Activated T-helper 2 cell treated with anti-CD3 and anti-CD28 coated beads, Interferon-gamma antibody, Interleukin-2, Interleukin-4, amounts not matched to agents 10 μg/mL and 5 μg/mL and 100 μg/mL, durations not matched to agents 14 hours and 24 hours and 36 hours (primary cell): ENCODE results near the gene PSRC1. TPM values are rescaled to one million over a fixed set of nuclear protein-coding genes. Genes with fewer than 3 reads are reported as not detected.

ENCODE experiments used
- DNase-seq: peaks from one replicate; pipeline ENCODE4 v3.0.0; 2021; ENCODE audit warnings: low spot score
- H3K27ac Mint-ChIP-seq: one replicate; pipeline ENCODE4 v1.8.0; 2021; ENCODE audit warnings: mixed read lengths
- H3K27me3 Mint-ChIP-seq: one replicate; pipeline ENCODE4 v1.8.0; 2021; ENCODE audit warnings: low read depth, mixed read lengths
- H3K36me3 Mint-ChIP-seq: one replicate; pipeline ENCODE4 v1.8.0; 2021; ENCODE audit warnings: low read depth, mixed read lengths
- H3K4me1 Mint-ChIP-seq: one replicate; pipeline ENCODE4 v1.8.0; 2021; ENCODE audit warnings: low read depth, mixed read lengths
- H3K4me3 Mint-ChIP-seq: one replicate; pipeline ENCODE4 v1.8.0; 2021; ENCODE audit warnings: low read depth, mild to moderate bottlenecking, moderate library complexity, mixed read lengths
- H3K9me3 Mint-ChIP-seq: one replicate; pipeline ENCODE4 v1.8.0; 2021; ENCODE audit warnings: mixed read lengths
- intact Hi-C: fragments of 100-400 bp; cut with micrococcal nuclease; formaldehyde crosslinking; loops from one replicate; pipeline ENCODE4 v1.15.1; 2023
- total RNA-seq: library from RNA; stranded (reverse); gene quantifications from 2 replicates; pipeline ENCODE4 v1.2.3, GENCODE V29; 2022

The PSRC1 gene
- total RNA-seq, 1 donor from 2014 or later: 7.8 TPM

GRCh38 chr1:109273570-109274288 lies 9.2 kb downstream of the PSRC1 start:
- Mint-ChIP-seq H3K4me3 (no peak overlapping the region), H3K36me3 (no peaks in the 10 kb centered on the region), H3K27ac (no peak overlapping the region), H3K4me1 (peaks cover 8% of the 10 kb centered on the region), H3K9me3 (no peaks in the 10 kb centered on the region), H3K27me3 (no peaks in the 10 kb centered on the region)
- intact Hi-C loops: no loop called here
- DNase-seq: no peak

DNA sequence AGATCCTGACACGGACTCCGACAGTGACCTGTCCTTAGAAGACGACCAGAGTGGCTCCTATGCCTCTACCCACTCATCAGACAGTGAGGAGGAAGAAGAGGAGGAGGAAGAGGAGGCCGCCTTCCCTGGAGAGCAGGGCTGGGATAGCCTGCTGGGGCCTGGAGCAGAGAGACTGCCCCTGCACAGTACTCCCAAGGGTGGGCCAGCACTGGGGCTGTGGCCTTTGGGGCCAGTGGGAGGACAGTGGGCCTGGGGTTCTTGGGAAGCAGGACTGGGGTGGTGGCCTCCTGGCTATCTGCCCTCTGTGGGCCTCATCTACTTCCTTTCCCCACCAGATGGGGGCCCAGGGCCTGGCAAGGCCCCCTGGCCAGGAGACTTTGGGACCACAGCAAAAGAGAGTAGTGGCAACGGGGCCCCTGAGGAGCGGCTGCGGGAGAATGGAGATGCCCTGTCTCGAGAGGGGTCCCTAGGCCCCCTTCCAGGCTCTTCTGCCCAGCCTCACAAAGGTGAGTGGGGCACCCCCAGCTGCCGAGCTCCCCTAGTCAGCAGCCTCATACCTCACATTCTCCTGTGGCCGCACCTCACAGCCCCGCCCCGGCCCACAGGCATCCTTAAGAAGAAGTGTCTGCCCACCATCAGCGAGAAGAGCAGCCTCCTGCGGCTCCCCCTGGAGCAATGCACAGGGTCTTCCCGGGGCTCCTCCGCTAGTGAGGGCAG lies 10.0 kb downstream of the PSRC1 start:
- Mint-ChIP-seq H3K36me3 (no peaks in the 10 kb centered on the region), H3K27ac (no peak overlapping the region), H3K27me3 (no peaks in the 10 kb centered on the region), H3K4me1 (peaks cover 8% of the 10 kb centered on the region), H3K9me3 (no peaks in the 10 kb centered on the region), H3K4me3 (no peak overlapping the region)
- DNase-seq: no peak
- intact Hi-C loops: no loop called here

GRCh38 chr1:109272021-109272799 lies 10.7 kb downstream of the PSRC1 start:
- H3K4me3 Mint-ChIP-seq: no peak overlapping the region
- no peaks in the 10 kb centered on the region for H3K9me3 Mint-ChIP-seq
- H3K36me3 Mint-ChIP-seq: no peaks in the 10 kb centered on the region
- no peak overlapping the region for H3K27ac Mint-ChIP-seq
- H3K27me3 Mint-ChIP-seq: no peaks in the 10 kb centered on the region
- no peak for DNase-seq
- H3K4me1 Mint-ChIP-seq: peaks cover 4% of the 10 kb centered on the region
- intact Hi-C loops: no loop called here

GRCh38 chr1:109271458-109271857 lies 11.5 kb downstream of the PSRC1 start:
- Mint-ChIP-seq H3K9me3 (no peaks in the 10 kb centered on the region), H3K4me1 (peaks cover 2% of the 10 kb centered on the region), H3K36me3 (no peaks in the 10 kb centered on the region), H3K27me3 (no peaks in the 10 kb centered on the region), H3K27ac (no peak overlapping the region), H3K4me3 (no peak overlapping the region)
- intact Hi-C loops: no loop called here
- DNase-seq: no peak

DNA sequence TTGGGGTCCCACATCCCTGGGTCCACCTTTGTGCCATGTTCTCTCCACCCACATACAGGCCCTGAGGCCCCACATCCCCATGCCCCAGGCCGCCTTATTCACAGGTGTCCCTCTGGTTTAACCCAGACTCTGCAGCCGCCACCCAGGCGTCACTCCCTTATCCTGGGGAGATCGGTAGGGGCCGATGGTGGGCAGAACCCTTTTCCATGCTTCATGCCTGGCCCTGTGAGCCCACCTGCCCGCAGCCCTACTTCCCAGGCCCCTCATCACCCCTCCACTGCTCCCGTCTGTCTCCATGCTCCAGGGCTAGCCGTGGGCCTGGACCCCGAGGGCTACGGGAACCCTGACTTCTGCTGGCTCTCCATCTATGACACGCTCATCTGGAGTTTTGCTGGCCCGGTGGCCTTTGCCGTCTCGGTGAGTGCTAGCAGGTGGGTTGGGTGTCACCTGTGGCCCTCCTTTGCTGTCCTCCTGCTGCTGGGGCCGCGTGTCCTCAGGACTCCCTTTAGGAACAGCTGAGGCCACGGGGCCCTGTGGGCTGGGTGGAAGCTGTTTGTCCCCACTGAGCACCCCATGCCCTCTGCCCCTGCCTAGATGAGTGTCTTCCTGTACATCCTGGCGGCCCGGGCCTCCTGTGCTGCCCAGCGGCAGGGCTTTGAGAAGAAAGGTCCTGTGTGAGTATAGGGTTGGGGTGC lies 12.2 kb downstream of the PSRC1 start:
- no peak overlapping the region for H3K27ac Mint-ChIP-seq

GRCh38 chr1:109269981-109270622 lies 12.8 kb downstream of the PSRC1 start:
- Mint-ChIP-seq H3K36me3 (no peaks in the 10 kb centered on the region), H3K27ac (no peak overlapping the region), H3K4me1 (peaks cover 2% of the 10 kb centered on the region), H3K4me3 (no peak overlapping the region), H3K9me3 (no peaks in the 10 kb centered on the region), H3K27me3 (no peaks in the 10 kb centered on the region)
- DNase-seq: no peak
- intact Hi-C loops: no loop called here

More for the DNA sequence above, 12.2 kb downstream of the PSRC1 start:
- H3K4me1 Mint-ChIP-seq: peaks cover 2% of the 10 kb centered on the region
- DNase-seq: no peak
- no peak overlapping the region for H3K4me3 Mint-ChIP-seq
- H3K9me3 Mint-ChIP-seq: no peaks in the 10 kb centered on the region
- no peaks in the 10 kb centered on the region for H3K27me3 Mint-ChIP-seq
- intact Hi-C loops: no loop called here
- H3K36me3 Mint-ChIP-seq: no peaks in the 10 kb centered on the region

DNA sequence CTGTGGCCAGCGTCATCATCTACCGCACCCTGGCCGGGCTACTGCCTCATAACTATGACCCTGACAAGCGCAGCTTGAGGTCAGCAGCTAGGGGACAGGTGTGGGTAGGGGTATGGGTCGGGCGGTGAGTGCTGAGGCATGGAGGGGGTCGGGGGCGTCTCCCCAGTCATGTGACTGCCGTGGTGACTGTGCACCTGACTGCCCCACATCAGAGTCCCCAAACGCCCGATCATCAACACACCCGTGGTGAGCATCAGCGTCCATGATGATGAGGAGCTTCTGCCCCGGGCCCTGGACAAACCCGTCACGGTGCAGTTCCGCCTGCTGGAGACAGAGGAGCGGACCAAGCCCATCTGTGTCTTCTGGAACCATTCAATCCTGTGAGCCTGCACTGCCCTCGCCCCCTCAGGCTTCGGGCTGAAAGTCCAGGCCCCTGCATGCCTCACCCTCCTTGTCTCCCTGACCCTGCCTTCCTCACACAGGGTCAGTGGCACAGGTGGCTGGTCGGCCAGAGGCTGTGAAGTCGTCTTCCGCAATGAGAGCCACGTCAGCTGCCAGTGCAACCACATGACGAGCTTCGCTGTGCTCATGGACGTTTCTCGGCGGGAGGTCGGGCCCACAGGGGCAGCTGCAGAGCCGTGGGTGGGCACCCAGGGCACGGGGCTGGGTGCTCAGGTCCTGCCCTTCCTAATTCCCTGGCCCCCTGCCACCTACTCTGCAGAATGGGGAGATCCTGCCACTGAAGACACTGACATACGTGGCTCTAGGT lies 13.5 kb downstream of the PSRC1 start:
- Mint-ChIP-seq H3K9me3 (no peaks in the 10 kb centered on the region), H3K27me3 (no peaks in the 10 kb centered on the region), H3K4me3 (no peak overlapping the region), H3K4me1 (peaks cover 2% of the 10 kb centered on the region), H3K36me3 (no peaks in the 10 kb centered on the region), H3K27ac (no peak overlapping the region)
- no peak for DNase-seq
- intact Hi-C loops: no loop called here

DNA sequence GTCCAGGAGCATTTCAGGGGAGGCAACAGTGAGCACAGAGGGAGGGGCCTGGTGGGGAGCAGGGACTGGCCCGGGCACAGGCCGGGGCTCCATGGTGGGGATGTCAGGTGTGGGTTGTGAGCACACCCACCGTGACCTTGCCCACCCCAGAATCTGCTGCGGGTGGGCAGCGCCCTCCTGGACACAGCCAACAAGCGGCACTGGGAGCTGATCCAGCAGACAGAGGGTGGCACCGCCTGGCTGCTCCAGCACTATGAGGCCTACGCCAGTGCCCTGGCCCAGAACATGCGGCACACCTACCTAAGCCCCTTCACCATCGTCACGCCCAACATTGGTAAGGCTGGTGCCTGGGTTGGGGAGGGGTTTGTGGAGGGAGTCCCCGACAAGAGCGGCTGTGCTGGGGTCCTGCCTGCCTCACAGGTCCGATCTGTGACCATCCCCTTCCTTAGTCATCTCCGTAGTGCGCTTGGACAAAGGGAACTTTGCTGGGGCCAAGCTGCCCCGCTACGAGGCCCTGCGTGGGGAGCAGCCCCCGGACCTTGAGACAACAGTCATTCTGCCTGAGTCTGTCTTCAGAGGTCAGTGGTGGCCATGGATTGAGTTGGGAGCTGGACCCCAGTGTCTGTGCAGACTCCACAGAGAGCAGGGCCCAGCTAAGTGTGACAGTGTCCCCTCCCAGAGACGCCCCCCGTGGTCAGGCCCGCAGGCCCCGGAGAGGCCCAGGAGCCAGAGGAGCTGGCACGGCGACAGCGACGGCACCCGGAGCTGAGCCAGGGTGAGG lies 14.3 kb downstream of the PSRC1 start:
- Mint-ChIP-seq H3K27ac (no peak overlapping the region), H3K36me3 (no peaks in the 10 kb centered on the region), H3K27me3 (no peaks in the 10 kb centered on the region), H3K4me3 (no peak overlapping the region), H3K9me3 (no peaks in the 10 kb centered on the region), H3K4me1 (no peaks in the 10 kb centered on the region)
- DNase-seq: no peak
- intact Hi-C loops: no loop called here

DNA sequence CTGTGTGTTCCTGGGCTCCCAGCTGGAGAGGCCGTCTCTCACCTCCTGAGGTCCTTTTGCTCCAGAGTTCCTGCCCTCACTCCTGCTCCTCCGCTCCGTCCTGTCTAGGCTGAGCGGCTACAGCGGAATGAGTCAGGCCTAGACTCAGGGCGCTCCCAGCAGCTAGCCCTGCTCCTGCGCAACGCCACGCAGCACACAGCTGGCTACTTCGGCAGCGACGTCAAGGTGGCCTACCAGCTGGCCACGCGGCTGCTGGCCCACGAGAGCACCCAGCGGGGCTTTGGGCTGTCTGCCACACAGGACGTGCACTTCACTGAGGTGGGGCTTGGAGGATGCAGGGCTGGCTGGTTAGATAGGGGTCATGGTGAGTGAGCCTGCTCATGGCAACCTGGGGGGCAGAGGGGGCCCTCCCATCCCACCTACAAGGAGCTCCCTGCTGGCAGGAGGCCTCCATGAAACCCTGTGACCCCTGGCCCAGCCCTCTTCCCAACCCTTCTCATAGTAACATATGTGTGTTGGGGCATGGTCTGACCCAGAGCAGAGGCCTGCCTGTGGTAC lies 15.1 kb downstream of the PSRC1 start:
- no peak overlapping the region for H3K4me3 Mint-ChIP-seq
- H3K27me3 Mint-ChIP-seq: no peaks in the 10 kb centered on the region
- no peaks in the 10 kb centered on the region for H3K4me1 Mint-ChIP-seq
- DNase-seq: no peak
- no peaks in the 10 kb centered on the region for H3K9me3 Mint-ChIP-seq
- no peaks in the 10 kb centered on the region for H3K36me3 Mint-ChIP-seq
- intact Hi-C loops: no loop called here
- H3K27ac Mint-ChIP-seq: no peak overlapping the region

- Mint-ChIP-seq H3K9me3 (no peaks in the 10 kb centered on the region), H3K27me3 (no peaks in the 10 kb centered on the region), H3K4me1 (no peaks in the 10 kb centered on the region), H3K36me3 (no peaks in the 10 kb centered on the region), H3K4me3 (no peak overlapping the region), H3K27ac (no peak overlapping the region)
- DNase-seq: no peak
- intact Hi-C loops: no loop called here
These were observed 16.0 kb downstream of the PSRC1 start for GRCh38 chr1:109266965-109267364.

DNA sequence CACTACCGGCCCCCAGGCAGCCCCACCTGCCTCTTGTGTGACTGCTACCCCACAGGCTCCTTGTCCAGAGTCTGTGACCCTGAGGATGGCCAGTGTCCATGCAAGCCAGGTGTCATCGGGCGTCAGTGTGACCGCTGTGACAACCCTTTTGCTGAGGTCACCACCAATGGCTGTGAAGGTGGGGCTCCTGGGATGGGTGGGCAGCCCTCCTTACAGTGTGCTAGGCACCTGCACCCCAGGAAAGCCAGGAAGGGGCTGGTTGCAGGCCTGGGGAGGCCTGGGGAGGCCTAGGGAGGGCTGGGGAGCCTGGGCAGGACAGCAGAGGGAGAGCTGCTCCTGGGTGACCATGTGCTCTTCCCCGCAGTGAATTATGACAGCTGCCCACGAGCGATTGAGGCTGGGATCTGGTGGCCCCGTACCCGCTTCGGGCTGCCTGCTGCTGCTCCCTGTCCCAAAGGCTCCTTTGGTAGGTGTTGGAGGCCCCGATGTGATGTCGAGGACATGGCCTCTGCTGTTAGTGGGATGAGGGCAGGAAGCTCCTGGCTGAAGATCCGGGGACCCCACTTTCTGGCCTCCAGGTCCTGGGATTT lies 17.1 kb downstream of the PSRC1 start:
- Mint-ChIP-seq H3K4me3 (no peak overlapping the region), H3K9me3 (no peaks in the 10 kb centered on the region), H3K27ac (no peak overlapping the region), H3K27me3 (no peaks in the 10 kb centered on the region), H3K36me3 (no peaks in the 10 kb centered on the region), H3K4me1 (no peaks in the 10 kb centered on the region)
- DNase-seq: no peak
- intact Hi-C loops: no loop called here
